Left cardiac atrium (tissue), 4 donors: ENCODE results near the gene IL36B. TPM values are rescaled to one million over a fixed set of nuclear protein-coding genes. Genes with fewer than 3 reads are reported as not detected.

Experiments used
- ATAC-seq, 2 donors: fragments of 200-7000 bp; cut with Tn5 transposase; one replicate each; pipeline ENCODE4 v1.9.1; 2020; ENCODE audit warnings: mild to moderate bottlenecking in 2 of 2, moderate library complexity in 2 of 2
- DNase-seq: peaks from one replicate; pipeline ENCODE4 v3.0.0-alpha.2; 2020
- intact Hi-C, 2 donors: fragments of 100-400 bp; cut with DNase I; formaldehyde crosslinking; loops; one replicate each; pipeline versions ENCODE4 v1.14.1 to v1.15.1; 2022 to 2023
- total RNA-seq, 2 donors: library from RNA; stranded (reverse); fragmentation: NEBNext Ultra II Directional; extraction: Animal tissue kit (Norgen Biotek cat#: 25700); gene quantifications; one replicate each; pipeline ENCODE4 v1.2.1, GENCODE V29; 2021
- donor health status: DM: no; HTN: yes; CAD: no.
- donor health status: DM: no; HTN: yes; CAD: no; lungs with severe emphysema.
- donor health status: DM: yes; HTN: yes; CAD: no.
- donor health status: Dilated cardiomyopathy.

IL36B gene
- total RNA-seq, 2 donors from 2014 or later: not detected

GRCh38 chr2:113078350-113078839 is 25.7 kb upstream of the IL36B start:
- DNase-seq (no peak), ATAC-seq (peak; percentile 48 to 76)
- intact Hi-C loops: no loop called here

- DNase-seq: no peak
- ATAC-seq: peak in 1 of 2 donors; percentile 46
- intact Hi-C loops: no loop called here
Measured at GRCh38 chr2:113077921-113078320, 25.3 kb upstream of the IL36B start.

GRCh38 chr2:113076954-113077669 is 24.4 kb upstream of the IL36B start:
- DNase-seq: no peak
- intact Hi-C loops: no loop called here
- no peak for ATAC-seq

GRCh38 chr2:113075600-113075999 is 22.9 kb upstream of the IL36B start:
- DNase-seq: no peak

GRCh38 chr2:113075030-113075429 is 22.4 kb upstream of the IL36B start:
- DNase-seq (no peak), ATAC-seq (no peak)
- intact Hi-C loops: no loop called here

More at GRCh38 chr2:113075600-113075999, 22.9 kb upstream of the IL36B start:
- intact Hi-C loops: no loop called here
- ATAC-seq: no peak

- ATAC-seq (no peak), DNase-seq (no peak)
- intact Hi-C loops: no loop called here
Measured at GRCh38 chr2:113073325-113073834, 20.7 kb upstream of the IL36B start.

- intact Hi-C loops: no loop called here
- DNase-seq (no peak), ATAC-seq (no peak)
Measured at GRCh38 chr2:113072584-113072983, 19.9 kb upstream of the IL36B start.

GRCh38 chr2:113070606-113070975 is 17.9 kb upstream of the IL36B start:
- ATAC-seq (no peak), DNase-seq (no peak)

GRCh38 chr2:113069676-113070605 is 17.3 kb upstream of the IL36B start:
- intact Hi-C loops: no loop called here
- DNase-seq (no peak), ATAC-seq (no peak)

More at GRCh38 chr2:113070606-113070975, 17.9 kb upstream of the IL36B start:
- intact Hi-C loops: no loop called here

- DNase-seq (no peak), ATAC-seq (no peak)
- intact Hi-C loops: no loop called here
Measured at GRCh38 chr2:113068706-113069485, 16.2 kb upstream of the IL36B start.

- no peak for DNase-seq
- intact Hi-C loops: no loop called here
Measured at GRCh38 chr2:113068249-113068648, 15.6 kb upstream of the IL36B start.

GRCh38 chr2:113067681-113068080 is 15.0 kb upstream of the IL36B start, which contains the start of gene IL1F10:
IL1F10 (plus strand) TSS chr2:113067970; CDS start chr2:113072739, 4,769 bp downstream.
- intact Hi-C loops: no loop called here
- no peak for ATAC-seq
- no peak for DNase-seq

More at GRCh38 chr2:113068249-113068648, 15.6 kb upstream of the IL36B start:
- ATAC-seq: no peak

GRCh38 chr2:113064898-113065297 is 12.2 kb upstream of the IL36B start:
- intact Hi-C loops: no loop called here
- ATAC-seq: no peak
- DNase-seq: no peak

- intact Hi-C loops: no loop called here
- ATAC-seq: no peak
Measured at GRCh38 chr2:113064281-113064680, 11.6 kb upstream of the IL36B start.

GRCh38 chr2:113061896-113062770 is 9.5 kb upstream of the IL36B start:
- no peak for ATAC-seq
- no peak for DNase-seq
- intact Hi-C loops: no loop called here

More at GRCh38 chr2:113064281-113064680, 11.6 kb upstream of the IL36B start:
- no peak for DNase-seq

GRCh38 chr2:113061241-113061640 is 8.6 kb upstream of the IL36B start:
- ATAC-seq (no peak), DNase-seq (no peak)
- intact Hi-C loops: no loop called here

GRCh38 chr2:113060796-113061195 is 8.1 kb upstream of the IL36B start:
- DNase-seq (no peak), ATAC-seq (no peak)
- intact Hi-C loops: no loop called here

GRCh38 chr2:113060396-113060795 is 7.7 kb upstream of the IL36B start:
- intact Hi-C loops: no loop called here
- ATAC-seq (no peak), DNase-seq (no peak)
